GM19035 (cell line): ENCODE measurements around the gene TBCD.

ENCODE experiments used
- ATAC-seq: cut with Tn5 transposase; IDR thresholded peaks from one replicate; pipeline ENCODE4 v1.9.1; 2021; ENCODE audit not compliant: unreplicated experiment

Gene TBCD

GRCh38 chr17:82868715-82869131, 116.9 kb downstream of the TBCD start:
- no peak for ATAC-seq

- no peak for ATAC-seq
These were observed 117.7 kb downstream of the TBCD start for GRCh38 chr17:82869536-82869935.

- no peak for ATAC-seq
These were observed 118.2 kb downstream of the TBCD start for GRCh38 chr17:82870091-82870491.

- no peak for ATAC-seq
These were observed 118.7 kb downstream of the TBCD start for GRCh38 chr17:82870541-82870940.

GRCh38 chr17:82871056-82871775, 119.4 kb downstream of the TBCD start:
- ATAC-seq, result no peak

- ATAC-seq, result no peak
These were observed 120.1 kb downstream of the TBCD start for GRCh38 chr17:82871776-82872561.

GRCh38 chr17:82872591-82873520, 121.0 kb downstream of the TBCD start:
- no peak for ATAC-seq

- ATAC-seq, result no peak
These were observed 121.7 kb downstream of the TBCD start for GRCh38 chr17:82873521-82873920.

GRCh38 chr17:82874011-82874835, 122.4 kb downstream of the TBCD start:
- ATAC-seq, result no peak

- ATAC-seq, result no peak
These were observed 123.6 kb downstream of the TBCD start for GRCh38 chr17:82875407-82875856.

- ATAC-seq, result no peak
These were observed 124.3 kb downstream of the TBCD start for GRCh38 chr17:82876149-82876548.

GRCh38 chr17:82876602-82877379, 124.9 kb downstream of the TBCD start:
- no peak for ATAC-seq

GRCh38 chr17:82878527-82878926, 126.7 kb downstream of the TBCD start:
- no peak for ATAC-seq

GRCh38 chr17:82879241-82879640, 127.4 kb downstream of the TBCD start:
- ATAC-seq, result no peak

- no peak for ATAC-seq
These were observed 128.9 kb downstream of the TBCD start for GRCh38 chr17:82880620-82881323.

- no peak for ATAC-seq
These were observed 129.5 kb downstream of the TBCD start for GRCh38 chr17:82881324-82881823.

GRCh38 chr17:82881900-82882714, 130.2 kb downstream of the TBCD start:
- no peak for ATAC-seq
